Mucosa of descending colon (tissue), 3 donors: ENCODE measurements around the gene FBXO42. TPM values are rescaled to one million over a fixed set of nuclear protein-coding genes. Genes with fewer than 3 reads are reported as not detected.

Source experiments
- ATAC-seq: fragments of 200-7000 bp; cut with Tn5 transposase; one replicate; pipeline ENCODE4 v1.9.1; 2020; ENCODE audit warnings: mild to moderate bottlenecking, moderate library complexity
- DNase-seq, 3 donors: peaks; one replicate each; pipeline ENCODE4 v3.0.0-alpha.2; 2020
- H3K36me3 ChIP-seq: fragments of 200-600 bp; one replicate; pipeline ENCODE4 v1.8.0; 2021; ENCODE audit warnings: low read depth, mild to moderate bottlenecking
- H3K4me1 ChIP-seq: fragments of 200-600 bp; one replicate; pipeline ENCODE4 v1.8.0; 2021; ENCODE audit warnings: low read depth, mild to moderate bottlenecking
- H3K4me3 ChIP-seq: fragments of 200-600 bp; one replicate; pipeline ENCODE4 v1.8.0; 2021; ENCODE audit warnings: mild to moderate bottlenecking
- H3K9me3 ChIP-seq: fragments of 200-600 bp; one replicate; pipeline ENCODE4 v1.8.0; 2021; ENCODE audit warnings: mild to moderate bottlenecking
- intact Hi-C, 2 donors: fragments of 100-400 bp; cut with DNase I in 1 of 2; cut with micrococcal nuclease in 1 of 2; formaldehyde crosslinking; loops; one replicate each; pipeline versions ENCODE4 v1.11.0 to v1.11.1; 2022; cut with DNase I, micrococcal nuclease
- total RNA-seq, 3 donors: library from RNA; stranded (reverse); fragmentation: NEBNext Ultra II Directional in 2 of 3; extraction: Animal tissue kit (Norgen Biotek cat#: 25700) in 2 of 3; gene quantifications; one replicate each; pipeline versions ENCODE4 v1.2.1 to v1.2.4, GENCODE V29; 2021 to 2023
- TF ChIP-seq, protein P1 (sequence below): fragments of 200-600 bp; IDR thresholded peaks from one replicate; pipeline ENCODE4 v1.8.0; 2022; ENCODE audit warnings: antibody characterized with exemption, mild to moderate bottlenecking
- donor health status: DM: no; HTN: no; CAD: no; lungs with moderate emphysema.
- donor health status: DM: no; HTN: no; CAD: no.
- donor health status: DM: no; HTN: yes; CAD: no.

Gene FBXO42
- total RNA-seq, 3 donors from 2014 or later, result 12.9 to 20.6 (median 16.3) TPM

DNA sequence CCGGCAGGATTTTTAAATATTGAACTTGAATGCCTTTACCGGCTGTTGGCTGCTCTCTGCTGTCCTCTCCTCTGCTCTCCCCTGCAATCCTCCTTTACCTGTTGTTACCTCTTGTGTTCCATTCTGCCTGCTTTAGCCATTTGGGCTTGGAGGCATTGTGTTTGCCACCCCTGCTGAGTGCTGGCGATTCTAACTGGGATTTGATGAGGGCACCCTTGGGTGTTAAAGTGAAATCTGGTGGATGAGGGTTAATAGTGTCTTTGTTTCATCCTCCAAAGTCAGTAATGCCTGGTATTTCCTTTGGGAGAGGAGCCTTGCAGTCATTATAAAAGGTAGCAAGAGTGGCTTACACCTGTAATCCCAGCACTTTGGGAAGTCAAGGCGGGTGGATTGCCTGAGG, 24.7 kb upstream of the FBXO42 start:
- no peaks in the 10 kb centered on the region for H3K9me3 ChIP-seq
- no peaks in the 10 kb centered on the region for H3K36me3 ChIP-seq
- TF ChIP-seq, protein P1, sequence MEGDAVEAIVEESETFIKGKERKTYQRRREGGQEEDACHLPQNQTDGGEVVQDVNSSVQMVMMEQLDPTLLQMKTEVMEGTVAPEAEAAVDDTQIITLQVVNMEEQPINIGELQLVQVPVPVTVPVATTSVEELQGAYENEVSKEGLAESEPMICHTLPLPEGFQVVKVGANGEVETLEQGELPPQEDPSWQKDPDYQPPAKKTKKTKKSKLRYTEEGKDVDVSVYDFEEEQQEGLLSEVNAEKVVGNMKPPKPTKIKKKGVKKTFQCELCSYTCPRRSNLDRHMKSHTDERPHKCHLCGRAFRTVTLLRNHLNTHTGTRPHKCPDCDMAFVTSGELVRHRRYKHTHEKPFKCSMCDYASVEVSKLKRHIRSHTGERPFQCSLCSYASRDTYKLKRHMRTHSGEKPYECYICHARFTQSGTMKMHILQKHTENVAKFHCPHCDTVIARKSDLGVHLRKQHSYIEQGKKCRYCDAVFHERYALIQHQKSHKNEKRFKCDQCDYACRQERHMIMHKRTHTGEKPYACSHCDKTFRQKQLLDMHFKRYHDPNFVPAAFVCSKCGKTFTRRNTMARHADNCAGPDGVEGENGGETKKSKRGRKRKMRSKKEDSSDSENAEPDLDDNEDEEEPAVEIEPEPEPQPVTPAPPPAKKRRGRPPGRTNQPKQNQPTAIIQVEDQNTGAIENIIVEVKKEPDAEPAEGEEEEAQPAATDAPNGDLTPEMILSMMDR, result no peak
- ATAC-seq, result no peak
- intact Hi-C loops, result no loop called here
- DNase-seq, result no peak
- H3K4me3 ChIP-seq, result no peak overlapping the region
- H3K4me1 ChIP-seq, result peaks cover 32% of the 10 kb centered on the region

DNA sequence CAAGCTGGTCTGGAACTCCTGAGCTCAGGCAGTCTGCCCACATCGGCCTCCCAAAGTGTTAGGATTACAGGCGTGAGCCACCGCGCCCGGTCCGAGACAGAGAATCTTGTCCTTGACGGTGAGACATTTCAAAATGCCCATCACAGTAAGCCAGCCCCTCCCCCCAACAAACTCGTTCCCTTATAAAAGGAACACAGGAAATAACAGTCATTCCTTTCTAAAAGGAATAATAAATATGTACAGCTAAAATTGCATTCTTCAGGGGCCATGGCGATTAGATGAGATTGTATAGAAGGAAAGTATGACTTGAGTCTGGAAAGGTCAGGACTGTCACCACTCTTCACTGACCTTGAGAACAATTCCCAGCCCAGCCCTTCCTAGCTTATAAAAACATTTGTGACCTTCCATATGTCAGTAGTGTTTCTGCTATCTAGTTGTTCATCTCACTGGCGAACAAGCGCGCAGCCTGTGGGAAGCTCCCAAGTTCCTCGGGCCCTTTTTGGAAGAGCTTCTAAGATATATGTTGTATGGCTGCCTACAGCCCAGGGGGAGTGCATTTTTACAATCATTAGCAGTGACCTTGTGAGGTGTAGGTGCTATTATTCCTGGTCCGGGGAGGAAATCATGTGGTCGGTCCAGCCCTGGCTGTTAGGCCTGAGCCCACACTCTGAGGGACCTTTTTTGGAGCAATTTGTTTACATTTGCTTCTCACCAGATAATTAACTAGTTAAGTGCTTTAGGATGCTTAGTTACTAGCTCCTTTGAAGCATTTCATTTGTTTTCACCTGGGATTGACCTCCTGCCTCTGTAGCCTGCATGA, 23.5 kb upstream of the FBXO42 start:
- no peak for DNase-seq
- Histone ChIP-seq H3K4me1 (peaks cover 36% of the 10 kb centered on the region), H3K9me3 (no peaks in the 10 kb centered on the region), H3K4me3 (no peak overlapping the region), H3K36me3 (no peaks in the 10 kb centered on the region)
- intact Hi-C loops, result no loop called here
- ATAC-seq, result no peak
- TF ChIP-seq, protein P1, result no peak

DNA sequence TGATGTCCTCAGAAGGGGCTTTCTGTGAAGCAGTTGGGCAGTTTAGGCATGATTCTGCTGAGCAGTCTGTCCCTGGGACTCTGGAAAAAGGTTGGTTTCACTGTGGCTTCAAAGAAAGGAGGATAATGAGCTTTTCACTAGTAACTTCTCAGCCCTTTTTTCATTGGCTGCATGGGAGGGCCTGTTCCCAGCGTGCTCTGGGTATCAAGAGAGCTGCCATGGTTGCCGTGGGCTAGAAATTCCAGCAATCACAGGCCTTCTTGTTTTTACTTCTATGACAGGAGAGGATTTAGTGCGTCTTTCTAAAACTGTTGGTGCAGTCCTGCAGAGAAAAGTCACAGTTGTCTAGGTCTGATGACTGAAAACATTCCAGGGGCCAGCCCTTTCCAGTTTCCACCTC, 22.0 kb upstream of the FBXO42 start:
- Histone ChIP-seq H3K4me1 (peaks cover 36% of the 10 kb centered on the region), H3K4me3 (no peak overlapping the region), H3K9me3 (no peaks in the 10 kb centered on the region), H3K36me3 (no peaks in the 10 kb centered on the region)
- ATAC-seq, result no peak
- no peak for DNase-seq
- intact Hi-C loops, result no loop called here
- TF ChIP-seq, protein P1, result no peak

DNA sequence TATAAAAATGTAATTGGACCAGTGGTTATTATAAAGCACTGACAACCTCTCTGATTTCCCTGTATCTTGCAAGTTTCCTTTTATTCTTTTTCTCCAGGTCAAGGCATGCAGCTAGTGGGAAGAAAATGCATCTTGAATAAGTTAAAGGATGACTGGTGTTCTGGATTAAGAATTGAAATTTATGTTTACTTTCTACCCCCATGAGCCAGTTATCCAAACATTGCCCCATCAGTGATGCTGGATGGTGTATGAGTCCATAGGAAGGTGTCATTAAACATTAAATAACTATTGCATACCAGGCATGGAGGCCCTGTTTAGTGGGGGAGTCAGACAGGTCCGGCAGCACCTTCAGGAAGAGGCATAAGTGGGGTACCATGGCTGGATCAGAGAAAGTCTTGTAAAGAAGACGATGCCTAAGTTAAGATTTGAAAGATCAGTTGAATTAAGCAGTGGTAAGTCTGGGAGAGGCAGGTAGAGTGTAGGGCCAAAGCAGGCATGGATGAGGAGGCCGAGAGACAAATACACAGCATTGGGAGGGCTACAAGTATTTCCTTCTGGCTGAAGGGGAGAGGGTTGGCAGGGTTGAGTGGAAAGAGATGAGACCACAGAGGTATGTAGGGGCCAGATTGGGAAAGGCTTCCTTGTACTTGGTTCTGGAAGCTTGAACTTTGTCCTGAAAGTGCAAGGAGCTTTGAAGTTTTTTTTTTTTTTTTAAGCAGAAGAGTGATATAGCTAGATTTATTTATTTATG, 20.4 kb upstream of the FBXO42 start:
- DNase-seq (no peak), ATAC-seq (no peak)
- peaks cover 45% of the 10 kb centered on the region for H3K4me1 ChIP-seq

GRCh38 chr1:16371725-16372124, 19.4 kb upstream of the FBXO42 start:
- no peak for DNase-seq
- no peak for ATAC-seq
- intact Hi-C loops, result no loop called here
- Histone ChIP-seq H3K36me3 (no peaks in the 10 kb centered on the region), H3K4me1 (peaks cover 47% of the 10 kb centered on the region), H3K4me3 (no peak overlapping the region), H3K9me3 (no peaks in the 10 kb centered on the region)
- TF ChIP-seq, protein P1, result no peak

More for the DNA sequence above, 20.4 kb upstream of the FBXO42 start:
- intact Hi-C loops, result no loop called here
- H3K36me3 ChIP-seq, result no peaks in the 10 kb centered on the region
- H3K9me3 ChIP-seq, result no peaks in the 10 kb centered on the region
- TF ChIP-seq, protein P1, result no peak
- no peak overlapping the region for H3K4me3 ChIP-seq
